Cardiac muscle cell (in vitro differentiated cells and primary cell): Measurements from ENCODE around the gene TBCEL. TPM values are rescaled to one million over a fixed set of nuclear protein-coding genes. Genes with fewer than 3 reads are reported as not detected.
"Not testable (repeated sequence)": the region's sequence is repeated elsewhere in the genome, so short reads cannot be mapped to it uniquely, and the experiment has no call there.

Experiments used
- DNase-seq, 2 donors: peaks; one replicate each; pipeline versions ENCODE4 v3.0.0 to v3.0.0-alpha.2; 2010 to 2017; ENCODE audit warnings: low read depth in 1 of 2, low spot score in 1 of 2
- H3K27ac ChIP-seq: fragments of 200-600 bp; sonication (generic); 2 replicates; pipeline ENCODE4 v1.5.1; 2016
- H3K27me3 ChIP-seq: fragments of 200-600 bp; sonication (generic); 2 replicates; pipeline ENCODE4 v1.6.0; 2016; ENCODE audit warnings: control low read depth
- H3K36me3 ChIP-seq: fragments of 200-600 bp; sonication (generic); 2 replicates; pipeline ENCODE4 v1.5.1; 2016; ENCODE audit warnings: control low read depth
- H3K4me1 ChIP-seq: fragments of 200-600 bp; sonication (generic); 2 replicates; pipeline ENCODE4 v1.8.1; 2017; ENCODE audit warnings: low read depth, mild to moderate bottlenecking, mixed run types
- H3K4me3 ChIP-seq: fragments of 200-600 bp; sonication (generic); 2 replicates; pipeline ENCODE4 v1.5.1; 2016; ENCODE audit warnings: mild to moderate bottlenecking
- H3K9me3 ChIP-seq: fragments of 200-600 bp; sonication (generic); 2 replicates; pipeline ENCODE4 v1.5.1; 2017; ENCODE audit warnings: low read depth, mild to moderate bottlenecking, control low read depth
- polyA plus RNA-seq: library from polyadenylated mRNA; unstranded; fragments of >200 nt; fragmentation: Nextera tagmentation; extraction: Ambion mirVana; gene quantifications from 2 replicates; pipeline ENCODE4 v1.2.1, GENCODE V29; 2016
- total RNA-seq: library from RNA; depleted of rRNA; stranded (reverse); fragments of >200 nt; gene quantifications from 2 replicates; pipeline ENCODE4 v1.2.3, GENCODE V29; 2016
- TF ChIP-seq, protein P1 (sequence below): IDR thresholded peaks from 2 replicates; pipeline ENCODE4 v1.5.1; 2012; ENCODE audit warnings: low read depth, mild to moderate bottlenecking, low read length

TBCEL gene
- total and polyA plus RNA-seq, 2 experiments from 2014 or later, result 21.8 to 26.3 TPM

DNA sequence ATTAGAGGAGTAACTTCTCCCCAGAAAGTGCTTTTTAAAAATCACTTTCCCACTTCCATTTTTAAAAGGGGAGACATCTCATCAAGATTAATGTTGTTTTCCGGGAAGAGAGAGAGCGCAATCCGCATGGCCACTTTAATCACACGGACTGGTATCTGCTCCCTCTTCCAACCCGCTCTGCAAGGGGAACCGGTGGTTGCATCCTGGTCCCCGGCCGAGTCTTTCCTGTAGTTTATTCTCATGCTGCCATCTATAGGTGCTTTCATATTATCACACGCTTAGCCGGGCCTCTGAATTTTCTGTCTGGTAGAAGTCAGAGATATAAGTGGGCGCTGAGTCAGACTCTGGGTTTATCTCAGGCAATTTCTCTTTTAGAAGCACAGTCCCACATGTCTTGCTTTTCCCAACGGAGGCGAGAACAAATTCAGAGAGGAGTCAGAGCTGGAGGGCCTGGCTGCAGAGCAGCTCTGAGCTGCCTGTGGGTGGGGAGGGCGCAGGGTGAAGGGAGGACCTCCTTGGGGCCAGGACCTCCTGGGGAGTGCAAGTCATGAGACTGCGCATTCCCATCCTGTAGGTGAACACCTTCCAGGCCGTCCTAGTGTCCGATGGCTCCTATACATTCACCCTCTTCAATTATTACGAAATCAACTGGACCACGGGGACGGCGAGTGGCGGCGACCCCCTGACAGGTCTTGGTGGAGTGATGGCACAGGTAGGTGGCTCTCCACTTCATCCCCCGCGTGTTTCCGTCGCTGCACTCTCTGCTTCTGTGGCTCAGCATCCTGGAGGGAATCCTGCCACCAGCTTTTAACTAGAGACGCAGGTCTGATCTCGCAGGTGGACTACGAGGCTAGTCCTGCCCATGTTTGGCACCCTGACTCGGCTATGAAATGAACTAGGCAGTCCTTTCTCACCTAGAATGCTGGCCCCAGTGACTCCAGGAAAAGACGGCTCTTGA is 88.9 kb downstream of the TBCEL start:
- no peaks in the 10 kb centered on the region for H3K36me3 ChIP-seq
- TF ChIP-seq, protein P1, sequence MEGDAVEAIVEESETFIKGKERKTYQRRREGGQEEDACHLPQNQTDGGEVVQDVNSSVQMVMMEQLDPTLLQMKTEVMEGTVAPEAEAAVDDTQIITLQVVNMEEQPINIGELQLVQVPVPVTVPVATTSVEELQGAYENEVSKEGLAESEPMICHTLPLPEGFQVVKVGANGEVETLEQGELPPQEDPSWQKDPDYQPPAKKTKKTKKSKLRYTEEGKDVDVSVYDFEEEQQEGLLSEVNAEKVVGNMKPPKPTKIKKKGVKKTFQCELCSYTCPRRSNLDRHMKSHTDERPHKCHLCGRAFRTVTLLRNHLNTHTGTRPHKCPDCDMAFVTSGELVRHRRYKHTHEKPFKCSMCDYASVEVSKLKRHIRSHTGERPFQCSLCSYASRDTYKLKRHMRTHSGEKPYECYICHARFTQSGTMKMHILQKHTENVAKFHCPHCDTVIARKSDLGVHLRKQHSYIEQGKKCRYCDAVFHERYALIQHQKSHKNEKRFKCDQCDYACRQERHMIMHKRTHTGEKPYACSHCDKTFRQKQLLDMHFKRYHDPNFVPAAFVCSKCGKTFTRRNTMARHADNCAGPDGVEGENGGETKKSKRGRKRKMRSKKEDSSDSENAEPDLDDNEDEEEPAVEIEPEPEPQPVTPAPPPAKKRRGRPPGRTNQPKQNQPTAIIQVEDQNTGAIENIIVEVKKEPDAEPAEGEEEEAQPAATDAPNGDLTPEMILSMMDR, result peak; percentile 70
- H3K27me3 ChIP-seq, result no peaks in the 10 kb centered on the region
- no peak overlapping the region for H3K4me3 ChIP-seq
- peaks cover 14% of the 10 kb centered on the region for H3K4me1 ChIP-seq
- H3K9me3 ChIP-seq, result no peaks in the 10 kb centered on the region
- no peak overlapping the region for H3K27ac ChIP-seq
- DNase-seq, result peak; percentile 85

DNA sequence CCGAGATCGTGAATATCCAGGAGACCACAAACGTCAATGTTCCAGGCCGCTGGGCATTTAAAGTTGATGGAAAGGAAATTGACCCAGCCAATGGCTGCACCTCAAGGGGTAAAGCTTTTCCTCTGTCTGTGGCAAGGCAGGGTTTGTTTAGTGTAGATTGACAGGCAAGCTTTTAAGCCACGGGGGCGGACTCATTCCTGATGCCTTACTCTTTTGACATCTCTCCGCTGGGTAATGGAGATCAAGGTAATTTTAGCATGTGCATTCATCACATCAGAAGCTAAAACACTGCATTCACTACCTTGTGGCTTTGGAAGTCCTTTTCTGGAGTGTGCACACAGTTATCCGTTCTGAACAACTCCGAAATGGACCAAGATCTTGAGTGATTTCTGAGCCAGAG is 89.7 kb downstream of the TBCEL start:
- Histone ChIP-seq H3K4me1 (peaks cover 14% of the 10 kb centered on the region), H3K27ac (no peak overlapping the region), H3K36me3 (no peaks in the 10 kb centered on the region), H3K9me3 (no peaks in the 10 kb centered on the region), H3K4me3 (no peak overlapping the region), H3K27me3 (no peaks in the 10 kb centered on the region)
- no peak for DNase-seq
- TF ChIP-seq, protein P1, result no peak

DNA sequence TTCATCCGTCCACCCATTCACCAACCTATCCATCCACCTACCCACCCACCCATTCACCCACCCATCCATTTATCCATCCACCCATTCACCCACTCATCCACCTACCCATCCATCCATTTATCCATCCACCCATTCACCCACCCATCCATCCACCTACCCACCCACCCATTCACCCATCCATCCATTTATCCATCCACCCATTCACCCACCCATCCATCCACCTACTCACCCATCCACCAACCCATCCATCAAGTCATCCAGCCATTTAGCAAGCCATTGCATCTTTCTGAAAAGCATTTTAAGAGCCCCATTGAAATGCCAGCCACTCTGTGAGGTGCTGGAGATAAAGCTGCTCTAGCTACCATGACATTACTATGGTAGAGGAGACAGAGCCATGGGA is 91.1 kb downstream of the TBCEL start:
- not testable (repeated sequence) for DNase-seq, H3K36me3 ChIP-seq

DNA sequence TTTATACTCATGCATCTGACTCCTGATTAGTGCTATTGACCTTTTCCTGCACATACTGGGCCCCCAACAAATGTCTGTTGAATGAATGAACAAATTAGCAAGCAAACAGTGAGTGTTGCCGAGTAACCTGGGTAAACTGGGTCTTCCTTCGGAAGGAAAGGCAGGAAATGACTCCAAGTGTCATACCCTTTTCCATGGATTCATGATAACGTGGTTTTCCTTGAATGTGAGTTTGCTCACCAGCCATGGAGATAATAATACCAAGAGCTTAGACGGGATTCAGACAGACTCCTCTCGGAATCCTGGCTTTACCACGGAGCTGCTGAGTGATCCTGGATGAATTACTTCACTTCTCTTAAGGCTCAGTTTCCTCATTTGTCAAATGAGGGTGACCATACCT is 93.9 kb downstream of the TBCEL start:
- TF ChIP-seq, protein P1, result no peak

More for the DNA sequence above, 91.1 kb downstream of the TBCEL start:
- not testable (repeated sequence) for H3K9me3 ChIP-seq, H3K4me3 ChIP-seq, H3K27ac ChIP-seq, H3K27me3 ChIP-seq
- H3K4me1 ChIP-seq, result peaks cover 14% of the 10 kb centered on the region

DNA sequence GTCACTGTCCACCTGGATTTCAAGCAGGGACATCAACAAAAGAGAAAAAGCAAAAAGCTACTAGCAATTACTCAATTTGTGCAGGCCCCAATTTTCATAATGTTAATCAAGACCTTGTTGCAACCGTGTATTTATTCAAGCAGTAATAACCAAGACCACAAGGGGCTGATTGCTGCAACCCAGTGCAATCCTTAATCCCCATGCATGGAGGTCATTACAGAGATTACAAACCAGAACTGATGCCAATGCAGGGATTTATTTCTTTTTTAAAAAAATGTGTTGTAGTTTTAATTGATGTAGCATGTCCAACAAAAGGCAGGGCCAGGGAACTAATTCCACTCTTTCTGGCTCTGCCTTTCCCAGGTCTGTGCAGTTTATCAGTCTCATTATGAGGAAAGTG is 95.5 kb downstream of the TBCEL start:
- Histone ChIP-seq H3K36me3 (no peaks in the 10 kb centered on the region), H3K4me1 (peaks cover 8% of the 10 kb centered on the region), H3K27me3 (no peaks in the 10 kb centered on the region), H3K9me3 (no peaks in the 10 kb centered on the region), H3K4me3 (no peak overlapping the region), H3K27ac (no peak overlapping the region)
- TF ChIP-seq, protein P1, result no peak
- peak in 1 of 2 donors; percentile 9 for DNase-seq

More for the DNA sequence above, 93.9 kb downstream of the TBCEL start:
- Histone ChIP-seq H3K9me3 (no peaks in the 10 kb centered on the region), H3K36me3 (no peaks in the 10 kb centered on the region), H3K27me3 (no peaks in the 10 kb centered on the region), H3K4me3 (no peak overlapping the region), H3K4me1 (peaks cover 4% of the 10 kb centered on the region), H3K27ac (no peak overlapping the region)
- peak in 1 of 2 donors; percentile 4 for DNase-seq

DNA sequence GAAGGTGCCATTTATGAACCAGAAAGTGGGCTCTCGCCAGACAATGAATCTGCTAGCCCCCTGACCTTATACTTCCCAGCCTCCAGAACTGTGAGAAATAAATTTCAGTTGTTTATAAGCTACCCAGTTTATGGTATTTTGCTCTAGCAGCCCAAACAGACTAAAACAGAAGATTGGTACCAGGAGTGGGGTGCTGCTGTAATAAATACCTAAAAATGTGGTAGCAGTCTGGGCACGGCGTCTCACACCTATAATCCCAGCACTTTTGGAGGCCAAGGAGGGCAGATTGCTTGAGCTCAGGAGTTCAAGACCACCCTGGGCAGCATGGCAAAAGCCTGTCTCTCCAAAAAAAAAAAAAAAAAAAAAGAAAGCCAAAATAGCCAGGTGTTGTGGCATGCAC is 98.4 kb downstream of the TBCEL start:
- H3K9me3 ChIP-seq, result peaks cover 1% of the 10 kb centered on the region
- H3K27me3 ChIP-seq, result no peaks in the 10 kb centered on the region
- peaks cover 8% of the 10 kb centered on the region for H3K4me1 ChIP-seq
- no peaks in the 10 kb centered on the region for H3K36me3 ChIP-seq
- TF ChIP-seq, protein P1, result no peak
- no peak overlapping the region for H3K27ac ChIP-seq
- no peak overlapping the region for H3K4me3 ChIP-seq
- DNase-seq, result no peak
